Ovary (tissue), 3 donors: Measurements from ENCODE around the gene TNFRSF1B.
"Not testable (repeated sequence)": the region's sequence is repeated elsewhere in the genome, so short reads cannot be mapped to it uniquely, and the experiment has no call there.

Experiments used
- CTCF ChIP-seq, 3 donors: fragments of 450-650 bp in 2 of 3; fragments of 200-600 bp in 1 of 3; IDR thresholded peaks; one replicate each; pipeline versions ENCODE4 v1.5.1 to v1.8.0; 2016 to 2022; ENCODE audit warnings: antibody characterized with exemption in 3 of 3, mild to moderate bottlenecking in 1 of 3
- POLR2A ChIP-seq: fragments of 450-650 bp; IDR thresholded peaks from one replicate; pipeline ENCODE4 v1.6.1; 2017; ENCODE audit warnings: antibody characterized with exemption, mild to moderate bottlenecking, moderate library complexity
- donor health status: DM: no; HTN: no; CAD: no.

DNA sequence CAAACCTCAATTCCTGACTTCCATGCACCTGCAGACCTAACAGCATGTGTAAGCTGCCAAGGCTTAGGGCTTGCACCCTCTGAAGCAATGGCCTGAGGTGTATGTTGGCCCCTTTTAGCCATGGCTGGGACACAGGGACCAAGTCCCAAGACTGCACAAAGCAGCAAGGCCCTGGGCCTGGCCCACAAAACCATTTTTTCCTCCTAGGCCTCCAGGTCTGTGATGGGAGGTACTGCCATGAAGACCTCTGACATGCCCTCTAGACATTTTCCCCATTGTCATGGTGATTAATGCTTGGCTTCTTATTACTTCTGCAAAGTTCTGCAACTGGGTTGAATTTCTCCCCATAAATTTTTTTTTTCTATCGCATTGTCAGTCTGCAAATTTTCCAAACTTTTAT, 55.9 kb downstream of the TNFRSF1B start:
- not testable (repeated sequence) for TF ChIP-seq CTCF (IDR thresholded peaks at IDR 0.05); POLR2A
